KMS-11 (cell line): Measurements from ENCODE around the gene USP24.

ENCODE experiments used
- H2AFZ ChIP-seq: fragments of 200-600 bp; sonication (generic); 2 replicates; pipeline ENCODE4 v1.6.1; 2016; ENCODE audit warnings: antibody characterized with exemption, mixed run types, low read depth
- H3K27ac ChIP-seq: fragments of 200-600 bp; sonication (generic); 2 replicates; pipeline ENCODE4 v1.6.1; 2016; ENCODE audit warnings: mild to moderate bottlenecking, mixed run types
- H3K27me3 ChIP-seq: fragments of 200-600 bp; sonication (generic); 2 replicates; pipeline ENCODE4 v1.6.1; 2017; ENCODE audit warnings: mild to moderate bottlenecking, low read depth, mixed run types, moderate library complexity; ENCODE audit not compliant: insufficient read depth
- H3K36me3 ChIP-seq: fragments of 200-600 bp; sonication (generic); 2 replicates; pipeline ENCODE4 v1.6.1; 2017; ENCODE audit warnings: mild to moderate bottlenecking, mixed run types; ENCODE audit not compliant: insufficient read depth
- H3K4me1 ChIP-seq: fragments of 200-600 bp; sonication (generic); 2 replicates; pipeline ENCODE4 v1.6.1; 2016; ENCODE audit warnings: mild to moderate bottlenecking, low read depth, mixed run types; ENCODE audit not compliant: poor library complexity, severe bottlenecking
- H3K4me2 ChIP-seq: fragments of 200-600 bp; sonication (generic); 2 replicates; pipeline ENCODE4 v1.7.0; 2016; ENCODE audit warnings: mild to moderate bottlenecking, mixed run types
- H3K4me3 ChIP-seq: fragments of 200-600 bp; sonication (generic); IDR thresholded peaks from 2 replicates; pipeline ENCODE4 v1.6.1; 2017; ENCODE audit warnings: low read depth, low read length, mixed read lengths; ENCODE audit not compliant: insufficient read depth
- H3K79me2 ChIP-seq: fragments of 200-600 bp; sonication (generic); 2 replicates; pipeline ENCODE4 v1.6.1; 2016; ENCODE audit warnings: low read depth, mixed run types; ENCODE audit not compliant: insufficient read depth
- H3K9ac ChIP-seq: fragments of 200-600 bp; sonication (generic); 2 replicates; pipeline ENCODE4 v1.6.1; 2016; ENCODE audit warnings: mild to moderate bottlenecking, mixed run types
- H4K20me1 ChIP-seq: fragments of 200-600 bp; sonication (generic); 2 replicates; pipeline ENCODE4 v1.6.1; 2016; ENCODE audit warnings: mild to moderate bottlenecking, mixed run types; ENCODE audit not compliant: insufficient read depth
- CTCF ChIP-seq: fragments of 200-600 bp; sonication (generic); conservative IDR thresholded peaks from 2 replicates; pipeline ENCODE4 v1.6.1; 2017; ENCODE audit warnings: low read depth, mild to moderate bottlenecking, antibody characterized with exemption, low read length, moderate library complexity, mixed read lengths

The USP24 gene

GRCh38 chr1:55246896-55247295 lies 31.7 kb upstream of the USP24 start:
- H2AFZ ChIP-seq, result no peak overlapping the region
- no peak for TF ChIP-seq CTCF
- H3K4me2 ChIP-seq, result no peak overlapping the region
- no peaks in the 10 kb centered on the region for H4K20me1 ChIP-seq
- no peak overlapping the region for H3K4me3 ChIP-seq
- no peaks in the 10 kb centered on the region for H3K27me3 ChIP-seq
- no peaks in the 10 kb centered on the region for H3K36me3 ChIP-seq
- no peaks in the 10 kb centered on the region for H3K79me2 ChIP-seq
- H3K9ac ChIP-seq, result no peak overlapping the region
- no peak overlapping the region for H3K27ac ChIP-seq
- H3K4me1 ChIP-seq, result no peaks in the 10 kb centered on the region

DNA sequence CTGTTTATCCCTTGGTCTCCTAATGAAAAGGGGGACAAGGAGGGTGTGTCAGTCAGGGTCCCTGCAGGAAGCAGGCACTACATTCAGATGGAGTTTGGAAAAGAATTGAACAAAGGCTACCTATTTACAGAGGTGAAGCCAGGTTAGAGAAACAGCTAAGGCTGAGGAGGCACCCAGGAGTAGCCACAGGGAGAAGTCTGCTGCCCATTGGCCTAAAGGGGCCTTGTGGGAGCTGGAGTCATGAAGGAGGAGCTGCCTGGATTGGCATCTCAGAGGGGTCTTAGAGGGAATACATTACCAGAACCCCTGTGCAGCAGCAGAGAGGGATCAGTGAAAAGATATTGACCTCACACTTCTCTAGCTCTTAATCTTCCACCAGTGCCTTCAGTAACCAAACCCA lies 31.2 kb upstream of the USP24 start:
- no peak overlapping the region for H3K4me2 ChIP-seq
- no peak for TF ChIP-seq CTCF
- no peak overlapping the region for H3K9ac ChIP-seq
- no peaks in the 10 kb centered on the region for H4K20me1 ChIP-seq
- no peak overlapping the region for H2AFZ ChIP-seq
- no peaks in the 10 kb centered on the region for H3K79me2 ChIP-seq
- H3K27me3 ChIP-seq, result no peaks in the 10 kb centered on the region
- H3K4me3 ChIP-seq, result no peak overlapping the region
- H3K27ac ChIP-seq, result no peak overlapping the region
- H3K4me1 ChIP-seq, result no peaks in the 10 kb centered on the region
- no peaks in the 10 kb centered on the region for H3K36me3 ChIP-seq

DNA sequence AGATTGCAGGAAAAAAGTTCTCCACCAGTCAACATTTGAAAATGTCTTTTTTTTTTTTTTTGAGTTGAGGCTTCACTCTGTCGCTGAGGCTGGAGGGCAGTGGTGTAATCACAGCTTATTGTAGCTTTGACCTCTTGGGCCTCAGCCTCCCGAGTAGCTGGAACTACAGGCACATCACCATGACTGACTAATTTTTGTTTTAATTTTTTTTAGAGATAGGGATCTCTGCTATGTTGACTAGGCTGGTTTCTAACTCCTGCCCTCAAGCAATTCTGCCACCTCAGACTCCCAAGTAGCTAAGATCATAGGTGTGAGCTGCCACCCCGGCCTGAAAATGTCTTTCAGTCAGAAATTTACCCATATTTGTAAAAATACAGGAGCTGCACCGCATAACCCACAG lies 30.6 kb upstream of the USP24 start:
- Histone ChIP-seq H3K4me2 (no peak overlapping the region), H3K27me3 (no peaks in the 10 kb centered on the region), H4K20me1 (no peaks in the 10 kb centered on the region), H2AFZ (no peak overlapping the region), H3K36me3 (no peaks in the 10 kb centered on the region), H3K79me2 (no peaks in the 10 kb centered on the region), H3K27ac (no peak overlapping the region), H3K4me3 (no peak overlapping the region), H3K4me1 (no peaks in the 10 kb centered on the region), H3K9ac (no peak overlapping the region)
- TF ChIP-seq CTCF, result no peak

GRCh38 chr1:55244476-55245099 lies 29.4 kb upstream of the USP24 start:
- no peak overlapping the region for H3K27ac ChIP-seq
- H3K4me3 ChIP-seq, result no peak overlapping the region
- H3K4me1 ChIP-seq, result no peaks in the 10 kb centered on the region
- TF ChIP-seq CTCF, result no peak
- no peak overlapping the region for H3K9ac ChIP-seq
- H2AFZ ChIP-seq, result no peak overlapping the region
- H3K36me3 ChIP-seq, result no peaks in the 10 kb centered on the region
- no peaks in the 10 kb centered on the region for H3K79me2 ChIP-seq
- H3K27me3 ChIP-seq, result no peaks in the 10 kb centered on the region
- no peak overlapping the region for H3K4me2 ChIP-seq
- H4K20me1 ChIP-seq, result no peaks in the 10 kb centered on the region
